WTC11 (cell line): ENCODE measurements around the gene AGAP3. TPM values are rescaled to one million over a fixed set of nuclear protein-coding genes. Genes with fewer than 3 reads are reported as not detected.

Experiments used
- ATAC-seq: fragments of 200-7000 bp; cut with Tn5 transposase; 2 replicates; pipeline ENCODE4 v1.10.0; 2021; ENCODE audit warnings: mild to moderate bottlenecking, moderate library complexity
- CTCF ChIA-PET: fragments of 300-600 bp; sonication (Branson Sonifier 250); formaldehyde crosslinking; loops from one replicate; lab custom pipeline; 2021; ENCODE audit warnings: antibody characterized with exemption; lab: Charles Lee
- POLR2A ChIA-PET: fragments of 350-600 bp; sonication (Branson Sonifier 250); formaldehyde crosslinking; loops from one replicate; lab custom pipeline; 2021; ENCODE audit warnings: antibody characterized with exemption; lab: Charles Lee
- DNase-seq: peaks from one replicate; pipeline ENCODE4 v3.0.0; 2021; ENCODE audit warnings: low spot score
- H3K27ac Mint-ChIP-seq: 2 replicates; pipeline ENCODE4 v1.8.0; 2021; ENCODE audit warnings: mixed read lengths
- H3K27me3 Mint-ChIP-seq: 2 replicates; pipeline ENCODE4 v1.8.0; 2021; ENCODE audit warnings: low read depth, mild to moderate bottlenecking, moderate library complexity, mixed read lengths
- H3K36me3 Mint-ChIP-seq: 2 replicates; pipeline ENCODE4 v1.8.0; 2021; ENCODE audit warnings: mixed read lengths
- H3K4me1 Mint-ChIP-seq: 2 replicates; pipeline ENCODE4 v1.8.0; 2022; ENCODE audit warnings: mixed read lengths
- H3K4me3 Mint-ChIP-seq: 2 replicates; pipeline ENCODE4 v1.8.0; 2021; ENCODE audit warnings: mild to moderate bottlenecking, moderate library complexity, mixed read lengths
- H3K9me3 Mint-ChIP-seq: 2 replicates; pipeline ENCODE4 v1.8.0; 2021; ENCODE audit warnings: mixed read lengths
- ELF4 ChIP-seq: sonication (generic); formaldehyde crosslinking; IDR thresholded peaks from 2 replicates; pipeline ENCODE4 v1.8.1; 2022; ENCODE audit warnings: low read depth, mild to moderate bottlenecking, moderate library complexity, missing genetic modification reagents
- FOXK1 ChIP-seq: sonication (generic); formaldehyde crosslinking; IDR thresholded peaks from 2 replicates; pipeline ENCODE4 v1.8.0; 2022; ENCODE audit warnings: mild to moderate bottlenecking, moderate library complexity, missing genetic modification reagents
- MXD4 ChIP-seq: fragments of 250-450 bp; sonication (Bioruptor Pico); IDR thresholded peaks from 2 replicates; pipeline ENCODE4 v1.8.0; 2021; ENCODE audit warnings: mild to moderate bottlenecking, moderate library complexity, borderline replicate concordance
- NFE2L1 ChIP-seq: sonication (generic); formaldehyde crosslinking; IDR thresholded peaks from 2 replicates; pipeline ENCODE4 v1.8.1; 2023; ENCODE audit warnings: missing genetic modification reagents
- SP1 ChIP-seq: sonication (generic); formaldehyde crosslinking; conservative IDR thresholded peaks from 2 replicates; pipeline ENCODE4 v1.8.1; 2022; ENCODE audit warnings: missing genetic modification reagents
- TEAD1 ChIP-seq: sonication (generic); formaldehyde crosslinking; IDR thresholded peaks from 2 replicates; pipeline ENCODE4 v1.8.0; 2022; ENCODE audit warnings: mild to moderate bottlenecking, missing genetic modification reagents
- ZNF671 ChIP-seq: fragments of 250-450 bp; sonication (Bioruptor Pico); IDR thresholded peaks from 2 replicates; pipeline ENCODE4 v1.8.0; 2021; ENCODE audit warnings: mild to moderate bottlenecking
- total RNA-seq: library from RNA; stranded (reverse); gene quantifications from 3 replicates; pipeline ENCODE4 v1.2.3, GENCODE V29; 2021
- TF ChIP-seq, protein P1 (sequence below): sonication (generic); formaldehyde crosslinking; IDR thresholded peaks from 2 replicates; pipeline ENCODE4 v1.8.0; 2023; ENCODE audit warnings: missing genetic modification reagents
- TF ChIP-seq, protein P2 (sequence below): sonication (generic); formaldehyde crosslinking; IDR thresholded peaks from 2 replicates; pipeline ENCODE4 v1.8.1; 2023; ENCODE audit warnings: mild to moderate bottlenecking, moderate library complexity, missing genetic modification reagents
- TF ChIP-seq, protein P3 (sequence below): fragments of 200-600 bp; IDR thresholded peaks from 2 replicates; pipeline ENCODE4 v1.8.0; 2022; ENCODE audit warnings: antibody characterized with exemption
- TF ChIP-seq, protein P4 (sequence below): sonication (generic); formaldehyde crosslinking; IDR thresholded peaks from 2 replicates; pipeline ENCODE4 v1.8.0; 2023; ENCODE audit warnings: mild to moderate bottlenecking, missing genetic modification reagents

AGAP3 gene
- total RNA-seq, 1 experiment from 2014 or later, result 163 TPM

DNA sequence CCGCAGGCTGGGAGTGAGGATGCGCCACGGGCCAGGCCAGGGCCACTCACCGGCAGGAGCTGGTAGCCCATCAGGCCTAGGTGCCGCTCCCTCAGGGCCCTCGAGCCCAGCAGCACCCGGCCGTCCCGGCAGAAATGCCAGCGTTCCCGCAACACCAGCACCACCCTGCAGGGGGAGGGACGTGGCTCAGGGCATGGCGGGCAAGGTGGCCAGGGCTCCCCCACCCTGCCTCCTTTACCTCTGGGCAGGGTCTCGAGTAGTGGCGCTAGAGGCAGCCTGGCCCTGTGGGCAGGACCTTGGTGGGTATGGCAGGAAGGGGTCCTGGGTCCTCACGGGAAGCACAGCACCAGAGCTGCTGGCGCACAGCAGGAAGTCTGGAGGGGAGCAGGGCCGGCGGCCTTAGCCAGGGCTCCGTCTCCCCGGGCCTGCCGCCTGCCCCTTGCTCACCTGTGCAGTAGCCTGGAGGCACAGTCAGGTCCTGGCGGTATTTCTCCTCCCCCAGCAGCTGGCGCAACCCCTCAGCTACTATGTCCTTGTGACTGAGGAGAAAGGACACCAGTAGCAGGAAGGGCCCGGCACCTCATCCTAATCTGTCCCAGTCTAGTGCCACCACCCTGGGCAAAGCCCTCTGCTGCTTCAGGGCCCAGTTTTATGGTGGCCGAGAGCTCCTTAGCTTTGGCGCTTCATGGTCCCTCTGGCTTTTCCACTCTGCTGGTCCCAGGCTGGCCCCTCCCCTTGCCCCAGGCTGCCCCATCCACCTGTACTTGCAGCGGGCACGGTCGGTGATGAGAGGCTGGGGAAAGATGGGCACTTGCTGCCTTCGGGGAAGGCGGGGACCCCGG, 9.2 kb upstream of the AGAP3 start:
- ChIA-PET CTCF (interaction anchor here (0.6 to 4.8 kb wide), 17 partner anchors 8 to 91 kb away, joined by 3 to 64 read pairs (median 4); partner anchors contain the start of genes ABCB8 and AGAP3), POLR2A (interaction anchor here (0.6 to 2.2 kb wide), 4 partner anchors 12 to 47 kb away, joined by 3 to 13 read pairs (median 4); no protein-coding TSS in a partner anchor)
- DNase-seq, result peak; percentile 83
- peak; percentile 47 for ATAC-seq
- no peak overlapping the region for H3K27ac Mint-ChIP-seq
- peaks cover 32% of the 10 kb centered on the region for H3K4me1 Mint-ChIP-seq
- no peak overlapping the region for H3K4me3 Mint-ChIP-seq
- TF ChIP-seq SP1 (peak; percentile 66), NFE2L1 (CRISPR knock-in tag) (0 out of 2 replicates have a peak, but pooled peaks have one; percentile 12), FOXK1 (CRISPR knock-in tag) (0 out of 2 replicates have a peak, but pooled peaks have one; percentile 17), ELF4 (CRISPR knock-in tag) (no peak), TEAD1 (CRISPR knock-in tag) (peak; percentile 65; the same call in 1 of the 2 replicates), MXD4 (CRISPR knock-in tag) (no peak), ZNF671 (CRISPR knock-in tag) (peak; percentile 36; the same call in 1 of the 2 replicates)
- TF ChIP-seq, protein P1, sequence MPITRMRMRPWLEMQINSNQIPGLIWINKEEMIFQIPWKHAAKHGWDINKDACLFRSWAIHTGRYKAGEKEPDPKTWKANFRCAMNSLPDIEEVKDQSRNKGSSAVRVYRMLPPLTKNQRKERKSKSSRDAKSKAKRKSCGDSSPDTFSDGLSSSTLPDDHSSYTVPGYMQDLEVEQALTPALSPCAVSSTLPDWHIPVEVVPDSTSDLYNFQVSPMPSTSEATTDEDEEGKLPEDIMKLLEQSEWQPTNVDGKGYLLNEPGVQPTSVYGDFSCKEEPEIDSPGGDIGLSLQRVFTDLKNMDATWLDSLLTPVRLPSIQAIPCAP (CRISPR knock-in tag), result 0 out of 2 replicates have a peak, but pooled peaks have one; percentile 40
- TF ChIP-seq, protein P2, sequence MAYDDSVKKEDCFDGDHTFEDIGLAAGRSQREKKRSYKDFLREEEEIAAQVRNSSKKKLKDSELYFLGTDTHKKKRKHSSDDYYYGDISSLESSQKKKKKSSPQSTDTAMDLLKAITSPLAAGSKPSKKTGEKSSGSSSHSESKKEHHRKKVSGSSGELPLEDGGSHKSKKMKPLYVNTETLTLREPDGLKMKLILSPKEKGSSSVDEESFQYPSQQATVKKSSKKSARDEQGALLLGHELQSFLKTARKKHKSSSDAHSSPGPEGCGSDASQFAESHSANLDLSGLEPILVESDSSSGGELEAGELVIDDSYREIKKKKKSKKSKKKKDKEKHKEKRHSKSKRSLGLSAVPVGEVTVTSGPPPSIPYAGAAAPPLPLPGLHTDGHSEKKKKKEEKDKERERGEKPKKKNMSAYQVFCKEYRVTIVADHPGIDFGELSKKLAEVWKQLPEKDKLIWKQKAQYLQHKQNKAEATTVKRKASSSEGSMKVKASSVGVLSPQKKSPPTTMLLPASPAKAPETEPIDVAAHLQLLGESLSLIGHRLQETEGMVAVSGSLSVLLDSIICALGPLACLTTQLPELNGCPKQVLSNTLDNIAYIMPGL (CRISPR knock-in tag), result 0 out of 2 replicates have a peak, but pooled peaks have one; percentile 51
- TF ChIP-seq, protein P3, sequence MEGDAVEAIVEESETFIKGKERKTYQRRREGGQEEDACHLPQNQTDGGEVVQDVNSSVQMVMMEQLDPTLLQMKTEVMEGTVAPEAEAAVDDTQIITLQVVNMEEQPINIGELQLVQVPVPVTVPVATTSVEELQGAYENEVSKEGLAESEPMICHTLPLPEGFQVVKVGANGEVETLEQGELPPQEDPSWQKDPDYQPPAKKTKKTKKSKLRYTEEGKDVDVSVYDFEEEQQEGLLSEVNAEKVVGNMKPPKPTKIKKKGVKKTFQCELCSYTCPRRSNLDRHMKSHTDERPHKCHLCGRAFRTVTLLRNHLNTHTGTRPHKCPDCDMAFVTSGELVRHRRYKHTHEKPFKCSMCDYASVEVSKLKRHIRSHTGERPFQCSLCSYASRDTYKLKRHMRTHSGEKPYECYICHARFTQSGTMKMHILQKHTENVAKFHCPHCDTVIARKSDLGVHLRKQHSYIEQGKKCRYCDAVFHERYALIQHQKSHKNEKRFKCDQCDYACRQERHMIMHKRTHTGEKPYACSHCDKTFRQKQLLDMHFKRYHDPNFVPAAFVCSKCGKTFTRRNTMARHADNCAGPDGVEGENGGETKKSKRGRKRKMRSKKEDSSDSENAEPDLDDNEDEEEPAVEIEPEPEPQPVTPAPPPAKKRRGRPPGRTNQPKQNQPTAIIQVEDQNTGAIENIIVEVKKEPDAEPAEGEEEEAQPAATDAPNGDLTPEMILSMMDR, result peak; percentile 45; the same call in 1 of the 2 replicates
- H3K36me3 Mint-ChIP-seq, result peaks cover 20% of the 10 kb centered on the region
- H3K9me3 Mint-ChIP-seq, result no peaks in the 10 kb centered on the region
- no peaks in the 10 kb centered on the region for H3K27me3 Mint-ChIP-seq

DNA sequence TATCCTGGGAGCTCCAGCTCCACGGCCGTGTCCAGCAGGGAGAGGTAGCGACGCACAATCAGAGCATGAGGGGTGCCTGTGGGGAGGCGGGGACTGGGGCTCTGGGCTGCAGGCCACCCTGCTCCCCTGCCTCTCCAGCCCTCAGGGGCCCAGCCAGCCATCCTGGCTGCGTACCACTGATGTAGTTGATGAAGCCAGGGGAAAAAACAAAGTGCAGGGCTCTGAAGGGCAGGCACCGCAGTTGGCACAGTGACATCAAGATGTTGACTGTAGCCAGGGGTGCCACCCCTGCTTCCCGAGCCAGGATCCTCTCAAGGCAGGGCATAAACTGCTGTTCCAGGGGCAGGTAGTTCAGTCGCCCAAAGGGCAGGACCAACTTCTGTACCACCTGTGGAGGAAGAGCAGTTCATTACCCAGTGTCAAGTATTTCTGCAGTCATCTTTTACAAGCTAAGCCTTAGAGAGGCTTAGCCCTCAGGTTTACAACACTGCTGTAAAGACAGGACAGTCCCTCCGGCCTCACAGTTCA, 8.5 kb upstream of the AGAP3 start:
- Mint-ChIP-seq H3K27ac (no peak overlapping the region; the same call in 1 of the 2 replicates), H3K9me3 (no peaks in the 10 kb centered on the region), H3K4me1 (peaks cover 35% of the 10 kb centered on the region), H3K4me3 (peak overlapping the region; percentile 24), H3K36me3 (peaks cover 20% of the 10 kb centered on the region), H3K27me3 (no peaks in the 10 kb centered on the region)
- TF ChIP-seq, protein P4, sequence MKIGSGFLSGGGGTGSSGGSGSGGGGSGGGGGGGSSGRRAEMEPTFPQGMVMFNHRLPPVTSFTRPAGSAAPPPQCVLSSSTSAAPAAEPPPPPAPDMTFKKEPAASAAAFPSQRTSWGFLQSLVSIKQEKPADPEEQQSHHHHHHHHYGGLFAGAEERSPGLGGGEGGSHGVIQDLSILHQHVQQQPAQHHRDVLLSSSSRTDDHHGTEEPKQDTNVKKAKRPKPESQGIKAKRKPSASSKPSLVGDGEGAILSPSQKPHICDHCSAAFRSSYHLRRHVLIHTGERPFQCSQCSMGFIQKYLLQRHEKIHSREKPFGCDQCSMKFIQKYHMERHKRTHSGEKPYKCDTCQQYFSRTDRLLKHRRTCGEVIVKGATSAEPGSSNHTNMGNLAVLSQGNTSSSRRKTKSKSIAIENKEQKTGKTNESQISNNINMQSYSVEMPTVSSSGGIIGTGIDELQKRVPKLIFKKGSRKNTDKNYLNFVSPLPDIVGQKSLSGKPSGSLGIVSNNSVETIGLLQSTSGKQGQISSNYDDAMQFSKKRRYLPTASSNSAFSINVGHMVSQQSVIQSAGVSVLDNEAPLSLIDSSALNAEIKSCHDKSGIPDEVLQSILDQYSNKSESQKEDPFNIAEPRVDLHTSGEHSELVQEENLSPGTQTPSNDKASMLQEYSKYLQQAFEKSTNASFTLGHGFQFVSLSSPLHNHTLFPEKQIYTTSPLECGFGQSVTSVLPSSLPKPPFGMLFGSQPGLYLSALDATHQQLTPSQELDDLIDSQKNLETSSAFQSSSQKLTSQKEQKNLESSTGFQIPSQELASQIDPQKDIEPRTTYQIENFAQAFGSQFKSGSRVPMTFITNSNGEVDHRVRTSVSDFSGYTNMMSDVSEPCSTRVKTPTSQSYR (CRISPR knock-in tag), result no peak
- TF ChIP-seq, protein P2 (CRISPR knock-in tag), result no peak
- DNase-seq (no peak), ATAC-seq (no peak)
- POLR2A ChIA-PET, result interaction anchor here (1.1 to 2.2 kb wide), 2 partner anchors 9 to 15 kb away, joined by 4 to 13 read pairs; no protein-coding TSS in a partner anchor
- CTCF ChIA-PET, result interaction anchor here (0.6 to 4.8 kb wide), 13 partner anchors 8 to 90 kb away, joined by 3 to 64 read pairs (median 3); partner anchors contain the start of genes ABCB8 and AGAP3
